Activated CD4-positive, alpha-beta memory T cell treated with anti-CD3 and anti-CD28 coated beads, Interleukin-2, amount 10 ng/mL, durations not matched to agents 7 days and 5 days (primary cell): ENCODE measurements around the gene RPL13. TPM values are rescaled to one million over a fixed set of nuclear protein-coding genes. Genes with fewer than 3 reads are reported as not detected.

Experiments
- CTCF ChIA-PET: fragments of 350-600 bp; sonication (Branson Sonifier 250); formaldehyde crosslinking; loops from one replicate; lab custom pipeline; 2021; ENCODE audit warnings: antibody characterized with exemption, inconsistent platforms; lab: Charles Lee
- POLR2A ChIA-PET: fragments of 350-600 bp; sonication (Branson Sonifier 250); formaldehyde crosslinking; loops from one replicate; lab custom pipeline; 2021; ENCODE audit warnings: antibody characterized with exemption; lab: Charles Lee
- DNase-seq: peaks from one replicate; pipeline ENCODE4 v3.0.0-alpha.2; 2020
- H3K27ac Mint-ChIP-seq: one replicate; pipeline ENCODE4 v1.8.0; 2021; ENCODE audit warnings: mild to moderate bottlenecking, mixed read lengths
- H3K27me3 Mint-ChIP-seq: one replicate; pipeline ENCODE4 v1.8.0; 2021; ENCODE audit warnings: mixed read lengths
- H3K36me3 Mint-ChIP-seq: one replicate; pipeline ENCODE4 v1.8.0; 2021; ENCODE audit warnings: low read depth, mixed read lengths
- H3K4me1 Mint-ChIP-seq: one replicate; pipeline ENCODE4 v1.8.0; 2021; ENCODE audit warnings: mixed read lengths
- H3K4me3 Mint-ChIP-seq: one replicate; pipeline ENCODE4 v1.8.0; 2021; ENCODE audit warnings: mild to moderate bottlenecking, mixed read lengths
- H3K9me3 Mint-ChIP-seq: one replicate; pipeline ENCODE4 v1.8.0; 2021; ENCODE audit warnings: mixed read lengths
- total RNA-seq, 2 experiments: library from RNA; stranded (reverse); gene quantifications; one replicate each; pipeline ENCODE4 v1.2.3, GENCODE V29; 2021

RPL13 gene
- total RNA-seq, 2 experiments from 2014 or later: 2,083 to 2,114 TPM

- Mint-ChIP-seq H3K27ac (peak overlapping the region; percentile 23), H3K4me1 (peaks cover 29% of the 10 kb centered on the region), H3K4me3 (no peak overlapping the region), H3K27me3 (no peaks in the 10 kb centered on the region), H3K36me3 (peaks cover 20% of the 10 kb centered on the region), H3K9me3 (no peaks in the 10 kb centered on the region)
- POLR2A ChIA-PET: interaction anchor here (0.7 to 1.6 kb wide), 4 partner anchors 50 to 243 kb away, joined by 3 to 7 read pairs (median 4); partner anchors contain the start of gene SPG7
- DNase-seq: no peak
- CTCF ChIA-PET: interaction anchor here (0.7 to 1.6 kb wide), 12 partner anchors 9 to 307 kb away, joined by 3 to 7 read pairs (median 4); partner anchors contain the start of gene SPG7
These were observed 2.6 kb upstream of the RPL13 start for GRCh38 chr16:89557690-89558490.

GRCh38 chr16:89561142-89561883 lies 831 bp downstream of the RPL13 start:
- peaks cover 46% of the 10 kb centered on the region for H3K36me3 Mint-ChIP-seq
- H3K4me1 Mint-ChIP-seq: peaks cover 61% of the 10 kb centered on the region
- POLR2A ChIA-PET: interaction anchor here (0.8 to 1.8 kb wide), 9 partner anchors 10 to 782 kb away, joined by 3 to 13 read pairs (median 3); partner anchors contain the start of gene SPG7
- CTCF ChIA-PET: interaction anchor here (0.9 kb wide), 1 partner anchor 139 kb away, joined by 3 read pairs; no protein-coding TSS in a partner anchor
- H3K27me3 Mint-ChIP-seq: no peaks in the 10 kb centered on the region
- no peak for DNase-seq
- peak overlapping the region; percentile 84 for H3K27ac Mint-ChIP-seq
- peak overlapping the region; percentile 90 for H3K4me3 Mint-ChIP-seq
- H3K9me3 Mint-ChIP-seq: no peaks in the 10 kb centered on the region

- H3K4me1 Mint-ChIP-seq: peaks cover 60% of the 10 kb centered on the region
- H3K4me3 Mint-ChIP-seq: peak overlapping the region; percentile 90
These were observed 1.6 kb downstream of the RPL13 start for GRCh38 chr16:89561884-89562599.

GRCh38 chr16:89562939-89563338 lies 2.5 kb downstream of the RPL13 start:
- Mint-ChIP-seq H3K27ac (peak overlapping the region; percentile 24), H3K36me3 (peaks cover 46% of the 10 kb centered on the region), H3K4me1 (peaks cover 54% of the 10 kb centered on the region), H3K27me3 (no peaks in the 10 kb centered on the region), H3K4me3 (peak overlapping the region; percentile 90), H3K9me3 (no peaks in the 10 kb centered on the region)
- no peak for DNase-seq
- CTCF ChIA-PET: interaction anchor here (1.4 kb wide), 1 partner anchor 137 kb away, joined by 4 read pairs; no protein-coding TSS in a partner anchor
- POLR2A ChIA-PET: interaction anchor here (0.6 to 1.8 kb wide), 5 partner anchors 13 to 434 kb away, joined by 3 to 6 read pairs (median 3); partner anchors contain the start of genes CHMP1A, CPNE7 and SPATA33

More at GRCh38 chr16:89561884-89562599, 1.6 kb downstream of the RPL13 start:
- no peak for DNase-seq
- H3K27me3 Mint-ChIP-seq: no peaks in the 10 kb centered on the region
- peak overlapping the region; percentile 84 for H3K27ac Mint-ChIP-seq
- H3K9me3 Mint-ChIP-seq: no peaks in the 10 kb centered on the region
- peaks cover 46% of the 10 kb centered on the region for H3K36me3 Mint-ChIP-seq
- POLR2A ChIA-PET: interaction anchor here (0.8 to 1.8 kb wide), 7 partner anchors 10 to 782 kb away, joined by 3 to 13 read pairs (median 3); partner anchors contain the start of gene SPG7
- CTCF ChIA-PET: interaction anchor here (0.9 kb wide), 1 partner anchor 138 kb away, joined by 3 read pairs; no protein-coding TSS in a partner anchor

DNA sequence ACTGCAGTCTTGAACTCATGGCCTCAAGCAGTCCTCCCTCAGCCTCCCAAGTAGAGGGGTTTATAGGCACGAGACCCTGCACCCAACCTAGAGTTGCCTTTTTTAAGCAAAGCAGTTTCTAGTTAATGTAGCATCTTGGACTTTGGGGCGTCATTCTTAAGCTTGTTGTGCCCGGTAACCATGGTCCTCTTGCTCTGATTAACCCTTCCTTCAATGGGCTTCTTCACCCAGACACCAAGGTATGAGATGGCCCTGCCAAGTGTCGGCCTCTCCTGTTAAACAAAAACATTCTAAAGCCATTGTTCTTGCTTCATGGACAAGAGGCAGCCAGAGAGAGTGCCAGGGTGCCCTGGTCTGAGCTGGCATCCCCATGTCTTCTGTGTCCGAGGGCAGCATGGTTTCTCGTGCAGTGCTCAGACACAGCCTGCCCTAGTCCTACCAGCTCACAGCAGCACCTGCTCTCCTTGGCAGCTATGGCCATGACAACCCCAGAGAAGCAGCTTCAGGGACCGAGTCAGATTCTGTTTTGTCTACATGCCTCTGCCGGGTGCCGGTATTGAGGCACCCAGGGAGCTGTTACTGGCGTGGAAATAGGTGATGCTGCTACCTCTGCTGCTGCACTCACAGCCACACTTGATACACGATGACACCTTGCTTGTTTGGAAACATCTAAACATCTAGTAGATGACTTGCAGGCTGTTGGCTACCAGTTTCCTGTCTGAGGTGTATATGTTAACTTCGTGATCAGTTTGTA lies 3.3 kb downstream of the RPL13 start:
- ChIA-PET POLR2A (interaction anchor here (1.0 to 1.8 kb wide), 5 partner anchors 12 to 123 kb away, joined by 3 to 6 read pairs (median 3); partner anchors contain the start of genes CDK10, CHMP1A, CPNE7 and SPATA33), CTCF (interaction anchor here (1.4 kb wide), 1 partner anchor 137 kb away, joined by 4 read pairs; no protein-coding TSS in a partner anchor)
- peaks cover 46% of the 10 kb centered on the region for H3K36me3 Mint-ChIP-seq
- no peak for DNase-seq
- H3K9me3 Mint-ChIP-seq: no peaks in the 10 kb centered on the region
- H3K4me3 Mint-ChIP-seq: no peak overlapping the region
- no peaks in the 10 kb centered on the region for H3K27me3 Mint-ChIP-seq
- peaks cover 54% of the 10 kb centered on the region for H3K4me1 Mint-ChIP-seq
- peak overlapping the region; percentile 23 for H3K27ac Mint-ChIP-seq

GRCh38 chr16:89564476-89565255 lies 4.2 kb downstream of the RPL13 start:
- Mint-ChIP-seq H3K36me3 (peaks cover 46% of the 10 kb centered on the region), H3K27me3 (no peaks in the 10 kb centered on the region), H3K4me3 (no peak overlapping the region), H3K27ac (peak overlapping the region; percentile 23), H3K9me3 (no peaks in the 10 kb centered on the region), H3K4me1 (peaks cover 50% of the 10 kb centered on the region)
- ChIA-PET CTCF (interaction anchor here (1.4 to 1.5 kb wide), 2 partner anchors 136 to 251 kb away, joined by 4 read pairs; no protein-coding TSS in a partner anchor), POLR2A (interaction anchor here (0.5 to 2.4 kb wide), 6 partner anchors 10 to 249 kb away, joined by 3 to 11 read pairs (median 4); partner anchors contain the start of genes CDK10 and CPNE7)
- DNase-seq: no peak

DNA sequence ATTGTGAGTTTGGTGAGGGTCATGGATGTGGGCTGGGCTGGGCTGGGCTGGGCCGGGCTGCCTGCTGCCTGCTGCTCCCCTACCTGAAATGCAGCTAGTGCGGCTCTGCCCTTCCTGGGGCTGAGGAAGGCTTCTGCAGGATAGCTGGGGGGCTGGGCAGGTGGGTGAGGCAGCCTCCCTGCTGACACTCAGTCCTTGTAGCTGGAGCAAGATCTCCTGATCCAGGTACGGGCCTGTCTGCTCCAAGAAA lies 4.7 kb downstream of the RPL13 start:
- Mint-ChIP-seq H3K27ac (no peak overlapping the region), H3K36me3 (peaks cover 46% of the 10 kb centered on the region), H3K4me1 (peaks cover 49% of the 10 kb centered on the region), H3K9me3 (no peaks in the 10 kb centered on the region), H3K4me3 (no peak overlapping the region), H3K27me3 (no peaks in the 10 kb centered on the region)
- POLR2A ChIA-PET: interaction anchor here (0.5 to 2.4 kb wide), 5 partner anchors 9 to 250 kb away, joined by 4 to 11 read pairs (median 4); partner anchors contain the start of genes CHMP1A, SPATA33 and SPG7
- no peak for DNase-seq
- CTCF ChIA-PET: interaction anchor here (1.0 to 1.5 kb wide), 4 partner anchors 16 to 296 kb away, joined by 3 to 7 read pairs (median 4); partner anchors contain the start of gene CDK10

DNA sequence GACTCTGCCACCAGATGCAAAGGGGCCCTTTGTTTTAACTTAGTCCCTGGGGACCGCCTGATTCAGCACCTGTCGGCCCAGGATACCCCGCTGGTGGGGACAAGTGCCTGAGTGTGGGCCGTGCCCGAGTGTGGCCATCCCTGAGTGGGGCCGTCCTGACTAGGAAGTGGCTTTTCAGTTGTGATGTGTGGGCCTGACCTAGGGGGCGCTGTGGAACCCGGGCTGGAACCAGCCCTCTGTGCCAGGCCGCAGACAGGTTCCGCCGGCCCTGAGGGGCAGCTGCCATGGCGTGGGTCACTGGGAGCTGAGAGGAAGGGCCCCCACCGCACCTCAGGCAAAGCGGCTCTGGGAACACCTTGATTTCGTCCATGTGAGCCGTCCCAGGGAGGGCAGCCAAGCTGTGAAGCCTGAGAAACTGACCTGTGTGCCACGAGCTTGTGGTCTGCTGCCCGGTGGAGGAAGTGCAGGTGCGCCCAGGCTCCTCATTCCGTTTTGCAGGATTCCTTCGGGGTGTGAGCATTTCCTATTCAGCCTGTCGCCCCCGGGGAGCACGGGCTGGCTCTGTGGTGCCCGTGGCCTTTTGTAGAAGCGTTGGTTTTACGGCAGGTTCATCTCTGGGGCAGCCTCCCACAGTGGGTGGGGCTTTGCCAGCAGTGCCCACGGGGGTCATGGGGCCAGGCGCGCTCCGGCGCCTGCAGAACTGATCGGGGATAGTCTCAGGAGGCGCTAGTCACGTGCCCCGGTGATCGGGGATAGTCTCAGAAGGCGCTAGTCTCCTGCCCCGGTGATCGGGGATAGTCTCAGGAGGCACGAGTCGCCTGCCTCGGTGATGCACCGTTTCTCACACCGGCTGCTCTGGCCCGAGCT lies 5.3 kb downstream of the RPL13 start:
- H3K27ac Mint-ChIP-seq: peak overlapping the region; percentile 47
- peaks cover 49% of the 10 kb centered on the region for H3K4me1 Mint-ChIP-seq
- ChIA-PET CTCF (interaction anchor here (1.0 to 1.5 kb wide), 4 partner anchors 16 to 295 kb away, joined by 3 to 7 read pairs (median 4); partner anchors contain the start of gene CDK10), POLR2A (interaction anchor here (0.7 to 2.4 kb wide), 4 partner anchors 8 to 250 kb away, joined by 4 to 11 read pairs (median 4); partner anchors contain the start of genes CHMP1A, SPATA33 and SPG7)
- peaks cover 44% of the 10 kb centered on the region for H3K36me3 Mint-ChIP-seq
- no peaks in the 10 kb centered on the region for H3K9me3 Mint-ChIP-seq
- peak overlapping the region; percentile 46 for H3K4me3 Mint-ChIP-seq
- DNase-seq: peak; percentile 69
- no peaks in the 10 kb centered on the region for H3K27me3 Mint-ChIP-seq

DNA sequence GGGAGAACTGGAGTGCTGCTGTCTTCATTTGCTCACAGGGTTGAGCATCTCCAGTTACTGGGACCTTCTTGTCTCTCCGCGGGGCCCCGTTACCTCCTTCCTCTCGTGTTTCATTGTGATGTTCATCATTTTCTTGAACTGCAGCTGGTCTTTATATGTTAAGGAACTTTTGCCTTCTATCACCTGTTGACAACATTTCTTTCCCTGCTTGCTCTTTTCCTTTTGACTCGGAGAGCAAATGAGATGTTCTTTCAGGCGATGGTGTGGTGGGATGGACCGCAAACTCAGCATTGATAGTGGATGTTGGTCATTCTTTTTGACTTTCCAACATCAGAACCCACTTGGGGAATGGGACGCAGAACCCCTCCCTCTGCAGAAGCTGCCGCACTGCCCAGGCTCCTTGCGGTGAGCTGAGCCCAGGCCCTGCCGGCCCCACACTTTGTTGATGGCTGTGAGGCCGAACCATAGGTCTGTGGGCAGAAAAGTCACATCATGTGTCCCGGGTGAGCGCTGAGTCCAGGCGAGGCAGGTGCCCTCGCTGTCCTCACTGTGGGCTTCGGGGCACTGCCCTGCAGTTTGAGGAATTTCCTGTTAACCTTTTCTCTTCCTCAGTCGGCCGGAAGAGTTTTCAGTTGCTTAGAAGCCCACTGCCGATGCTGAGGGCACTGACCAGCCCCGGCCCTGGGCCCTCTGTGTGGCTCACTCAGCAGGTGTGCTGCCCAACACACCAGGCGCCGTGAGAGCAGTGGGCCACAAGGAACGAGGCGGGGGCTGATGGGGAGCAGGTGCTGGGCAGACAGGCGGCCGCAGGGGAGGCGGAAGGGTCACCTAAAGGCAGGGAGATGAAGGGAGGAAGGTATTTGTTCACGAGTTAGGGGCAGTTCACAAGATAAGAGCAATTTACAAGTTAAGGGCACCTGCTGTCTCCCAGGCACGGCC lies 7.4 kb downstream of the RPL13 start:
- H3K27ac Mint-ChIP-seq: no peak overlapping the region

More for the DNA sequence above, 7.4 kb downstream of the RPL13 start:
- peaks cover 5% of the 10 kb centered on the region for H3K27me3 Mint-ChIP-seq
- no peaks in the 10 kb centered on the region for H3K9me3 Mint-ChIP-seq
- H3K36me3 Mint-ChIP-seq: peaks cover 26% of the 10 kb centered on the region
- ChIA-PET POLR2A (no interaction called here), CTCF (no interaction called here)
- DNase-seq: no peak
- H3K4me3 Mint-ChIP-seq: no peak overlapping the region
- peaks cover 43% of the 10 kb centered on the region for H3K4me1 Mint-ChIP-seq
